ENCODE measurements around the gene PDE3A.
A peak's percentile ranks its signal among the peaks of the same experiment; 100 is the strongest.
"Not testable (repeated sequence)": the region's sequence is repeated elsewhere in the genome, so short reads cannot be mapped to it uniquely, and the experiment has no call there.

PDE3A gene

DNA sequence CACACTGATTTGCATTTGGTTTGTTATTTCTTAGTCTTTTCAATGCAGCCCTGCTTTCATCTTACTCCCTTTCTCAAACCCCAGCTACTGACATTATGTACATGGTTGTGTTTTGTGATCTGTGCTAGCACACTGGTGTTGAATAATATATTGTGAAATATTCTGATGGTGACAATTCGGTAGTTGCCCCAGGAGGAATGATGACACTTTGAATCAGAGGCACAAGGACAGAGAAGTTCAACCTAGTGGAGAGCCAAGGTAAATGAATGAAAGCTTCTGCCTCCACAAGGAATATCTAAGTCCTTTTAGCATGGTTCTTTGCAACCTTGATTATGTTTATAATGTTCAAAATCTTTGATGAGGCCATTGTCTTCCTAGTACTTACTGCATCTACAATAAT is 159.9 kb downstream of the PDE3A start:
- H3K9me3 ChIP-seq (ENCODE audit: severe bottlenecking) = no peaks in the 10 kb centered on the region
- H3K4me3 ChIP-seq (ENCODE audit: severe bottlenecking) = no peak overlapping the region
- ATAC-seq (ENCODE audit: low read depth) (no peak), DNase-seq (ENCODE audit: low spot score) (no peak)
- no peaks in the 10 kb centered on the region for H3K36me3 ChIP-seq (ENCODE audit: low read depth)
- no peaks in the 10 kb centered on the region for H3K27me3 ChIP-seq (ENCODE audit: insufficient read depth, poor library complexity, severe bottlenecking)
- no peak overlapping the region for H3K27ac ChIP-seq (ENCODE audit: poor library complexity, severe bottlenecking)
- no peaks in the 10 kb centered on the region for H3K4me1 ChIP-seq (ENCODE audit: insufficient read depth, poor library complexity, severe bottlenecking)
- TF ChIP-seq, protein P1, sequence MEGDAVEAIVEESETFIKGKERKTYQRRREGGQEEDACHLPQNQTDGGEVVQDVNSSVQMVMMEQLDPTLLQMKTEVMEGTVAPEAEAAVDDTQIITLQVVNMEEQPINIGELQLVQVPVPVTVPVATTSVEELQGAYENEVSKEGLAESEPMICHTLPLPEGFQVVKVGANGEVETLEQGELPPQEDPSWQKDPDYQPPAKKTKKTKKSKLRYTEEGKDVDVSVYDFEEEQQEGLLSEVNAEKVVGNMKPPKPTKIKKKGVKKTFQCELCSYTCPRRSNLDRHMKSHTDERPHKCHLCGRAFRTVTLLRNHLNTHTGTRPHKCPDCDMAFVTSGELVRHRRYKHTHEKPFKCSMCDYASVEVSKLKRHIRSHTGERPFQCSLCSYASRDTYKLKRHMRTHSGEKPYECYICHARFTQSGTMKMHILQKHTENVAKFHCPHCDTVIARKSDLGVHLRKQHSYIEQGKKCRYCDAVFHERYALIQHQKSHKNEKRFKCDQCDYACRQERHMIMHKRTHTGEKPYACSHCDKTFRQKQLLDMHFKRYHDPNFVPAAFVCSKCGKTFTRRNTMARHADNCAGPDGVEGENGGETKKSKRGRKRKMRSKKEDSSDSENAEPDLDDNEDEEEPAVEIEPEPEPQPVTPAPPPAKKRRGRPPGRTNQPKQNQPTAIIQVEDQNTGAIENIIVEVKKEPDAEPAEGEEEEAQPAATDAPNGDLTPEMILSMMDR (IDR thresholded peaks at IDR 0.05; ENCODE audit: poor library complexity, severe bottlenecking) = no peak

DNA sequence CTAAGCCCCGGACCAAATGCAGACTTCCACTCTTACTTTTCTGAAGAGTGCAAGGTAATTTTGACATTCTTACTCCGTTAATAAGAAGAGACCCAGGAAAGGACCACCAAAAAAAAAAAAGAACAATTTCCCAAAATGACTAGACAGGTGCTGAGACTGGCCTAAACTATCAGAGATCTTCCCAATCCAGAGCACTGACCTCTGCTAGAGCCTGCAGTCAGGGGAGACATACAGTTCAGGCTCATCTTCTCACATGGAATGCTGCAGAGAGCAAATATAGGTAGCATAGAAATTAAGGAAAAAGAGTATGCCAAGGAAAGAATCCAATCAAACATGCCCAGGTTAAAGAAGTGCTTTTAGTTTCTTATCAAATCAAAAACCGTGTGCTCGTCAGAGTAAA is 177.9 kb downstream of the PDE3A start:
- H3K9me3 ChIP-seq (ENCODE audit: severe bottlenecking) = no peaks in the 10 kb centered on the region
- no peak for ATAC-seq (ENCODE audit: low read depth)
- TF ChIP-seq, protein P1 (IDR thresholded peaks at IDR 0.05; ENCODE audit: poor library complexity, severe bottlenecking) = no peak

DNA sequence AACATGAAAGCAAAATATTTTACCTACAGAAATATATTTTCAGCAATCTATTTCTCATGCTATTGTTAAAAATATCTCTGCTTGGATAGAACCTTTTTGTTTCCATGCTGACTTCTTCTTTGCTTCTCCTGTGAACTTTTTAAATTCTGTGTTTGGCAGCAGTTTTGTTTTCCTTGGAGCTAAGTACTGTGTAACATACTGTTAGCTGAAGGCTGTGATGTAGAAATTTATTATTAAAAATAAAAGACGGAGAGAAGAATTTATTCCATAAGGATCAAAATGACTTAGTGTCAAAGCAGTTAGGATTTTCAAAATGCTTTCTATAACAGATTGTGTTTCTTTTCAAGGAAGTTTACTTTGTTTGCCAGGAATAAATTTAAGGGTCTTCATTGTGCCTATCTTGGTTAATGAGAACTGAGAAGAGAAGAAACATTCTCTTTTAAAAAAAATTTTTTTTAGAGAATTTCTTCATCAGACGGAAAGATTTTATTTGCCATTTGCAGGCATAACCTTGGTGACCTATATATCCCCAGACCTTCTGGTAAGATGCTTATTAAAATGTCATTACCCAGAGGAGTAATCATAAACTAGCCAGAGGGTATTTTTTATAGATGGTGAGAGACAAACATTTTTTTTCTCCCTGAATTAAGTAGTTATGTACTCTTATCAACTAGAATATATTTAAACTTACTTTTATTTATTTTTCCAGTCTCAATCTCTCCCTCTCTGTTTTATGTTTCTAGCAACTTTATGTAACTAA is 179.7 kb downstream of the PDE3A start:
- Histone ChIP-seq H3K36me3 (ENCODE audit: low read depth) (no peaks in the 10 kb centered on the region), H3K27me3 (ENCODE audit: insufficient read depth, poor library complexity, severe bottlenecking) (no peaks in the 10 kb centered on the region), H3K27ac (ENCODE audit: poor library complexity, severe bottlenecking) (no peak overlapping the region), H3K4me1 (ENCODE audit: insufficient read depth, poor library complexity, severe bottlenecking) (no peaks in the 10 kb centered on the region), H3K9me3 (ENCODE audit: severe bottlenecking) (no peaks in the 10 kb centered on the region), H3K4me3 (ENCODE audit: severe bottlenecking) (no peak overlapping the region)
- ATAC-seq (ENCODE audit: low read depth) (no peak), DNase-seq (ENCODE audit: low spot score) (no peak)
- TF ChIP-seq, protein P1 (IDR thresholded peaks at IDR 0.05; ENCODE audit: poor library complexity, severe bottlenecking) = no peak

More for the DNA sequence above, 177.9 kb downstream of the PDE3A start:
- Histone ChIP-seq H3K27ac (ENCODE audit: poor library complexity, severe bottlenecking) (no peak overlapping the region), H3K4me1 (ENCODE audit: insufficient read depth, poor library complexity, severe bottlenecking) (no peaks in the 10 kb centered on the region), H3K36me3 (ENCODE audit: low read depth) (no peaks in the 10 kb centered on the region), H3K27me3 (ENCODE audit: insufficient read depth, poor library complexity, severe bottlenecking) (no peaks in the 10 kb centered on the region), H3K4me3 (ENCODE audit: severe bottlenecking) (no peak overlapping the region)
- no peak for DNase-seq (ENCODE audit: low spot score)

DNA sequence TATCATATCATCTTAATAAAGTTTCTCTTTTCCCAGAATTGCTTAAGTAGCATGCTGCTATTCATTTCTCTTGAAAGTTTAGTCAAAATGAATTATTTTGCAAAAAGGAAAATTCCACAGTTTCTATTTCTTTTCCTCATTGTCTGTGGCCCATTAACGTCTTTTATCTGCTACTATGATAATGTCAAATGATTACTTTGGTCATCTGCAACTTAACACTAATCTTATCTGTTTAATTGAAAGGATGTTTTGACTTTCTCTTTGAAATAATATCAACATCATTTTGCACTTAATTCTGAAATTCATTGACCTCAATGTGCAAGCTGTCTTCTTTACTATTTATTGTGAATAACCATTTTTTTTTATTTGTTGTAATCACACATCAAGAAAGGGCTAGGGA is 180.3 kb downstream of the PDE3A start:
- TF ChIP-seq, protein P1 (IDR thresholded peaks at IDR 0.05; ENCODE audit: poor library complexity, severe bottlenecking) = no peak
- Histone ChIP-seq H3K36me3 (ENCODE audit: low read depth) (no peaks in the 10 kb centered on the region), H3K4me3 (ENCODE audit: severe bottlenecking) (no peak overlapping the region), H3K27me3 (ENCODE audit: insufficient read depth, poor library complexity, severe bottlenecking) (no peaks in the 10 kb centered on the region), H3K9me3 (ENCODE audit: severe bottlenecking) (no peaks in the 10 kb centered on the region), H3K4me1 (ENCODE audit: insufficient read depth, poor library complexity, severe bottlenecking) (no peaks in the 10 kb centered on the region), H3K27ac (ENCODE audit: poor library complexity, severe bottlenecking) (no peak overlapping the region)
- DNase-seq (ENCODE audit: low spot score) (no peak), ATAC-seq (ENCODE audit: low read depth) (no peak)

DNA sequence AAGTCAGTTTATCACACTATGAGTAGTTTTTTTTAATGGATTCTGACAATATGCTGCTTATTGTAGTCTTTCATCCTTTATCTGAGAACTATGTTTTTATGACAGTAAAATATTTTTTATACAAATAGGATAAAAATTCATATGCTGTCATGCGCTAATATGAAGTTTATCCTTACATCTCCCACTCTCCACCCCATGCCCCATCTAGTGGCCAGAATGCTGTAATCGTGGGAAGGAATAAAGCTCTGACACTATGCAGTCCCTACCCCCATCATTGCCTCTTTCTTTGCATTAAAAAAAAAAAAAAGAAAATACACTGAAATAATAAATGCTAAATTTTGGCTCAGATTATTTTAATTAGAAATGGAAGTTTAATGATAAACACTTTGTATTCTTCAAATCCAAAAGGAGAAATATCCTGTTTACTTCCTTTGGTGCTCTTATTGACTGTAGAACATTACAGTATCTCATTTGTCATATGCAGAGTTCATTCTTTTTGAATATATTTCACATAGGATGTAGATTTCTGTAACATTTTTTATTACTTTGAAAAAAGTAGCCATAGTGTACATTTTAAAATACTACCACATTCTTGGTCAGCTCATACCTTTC is 180.9 kb downstream of the PDE3A start:
- Histone ChIP-seq H3K9me3 (ENCODE audit: severe bottlenecking) (no peaks in the 10 kb centered on the region), H3K27me3 (ENCODE audit: insufficient read depth, poor library complexity, severe bottlenecking) (no peaks in the 10 kb centered on the region), H3K36me3 (ENCODE audit: low read depth) (no peaks in the 10 kb centered on the region), H3K27ac (ENCODE audit: poor library complexity, severe bottlenecking) (no peak overlapping the region), H3K4me1 (ENCODE audit: insufficient read depth, poor library complexity, severe bottlenecking) (no peaks in the 10 kb centered on the region), H3K4me3 (ENCODE audit: severe bottlenecking) (no peak overlapping the region)
- DNase-seq (ENCODE audit: low spot score) (no peak), ATAC-seq (ENCODE audit: low read depth) (no peak)
- TF ChIP-seq, protein P1 (IDR thresholded peaks at IDR 0.05; ENCODE audit: poor library complexity, severe bottlenecking) = peak; percentile 42

DNA sequence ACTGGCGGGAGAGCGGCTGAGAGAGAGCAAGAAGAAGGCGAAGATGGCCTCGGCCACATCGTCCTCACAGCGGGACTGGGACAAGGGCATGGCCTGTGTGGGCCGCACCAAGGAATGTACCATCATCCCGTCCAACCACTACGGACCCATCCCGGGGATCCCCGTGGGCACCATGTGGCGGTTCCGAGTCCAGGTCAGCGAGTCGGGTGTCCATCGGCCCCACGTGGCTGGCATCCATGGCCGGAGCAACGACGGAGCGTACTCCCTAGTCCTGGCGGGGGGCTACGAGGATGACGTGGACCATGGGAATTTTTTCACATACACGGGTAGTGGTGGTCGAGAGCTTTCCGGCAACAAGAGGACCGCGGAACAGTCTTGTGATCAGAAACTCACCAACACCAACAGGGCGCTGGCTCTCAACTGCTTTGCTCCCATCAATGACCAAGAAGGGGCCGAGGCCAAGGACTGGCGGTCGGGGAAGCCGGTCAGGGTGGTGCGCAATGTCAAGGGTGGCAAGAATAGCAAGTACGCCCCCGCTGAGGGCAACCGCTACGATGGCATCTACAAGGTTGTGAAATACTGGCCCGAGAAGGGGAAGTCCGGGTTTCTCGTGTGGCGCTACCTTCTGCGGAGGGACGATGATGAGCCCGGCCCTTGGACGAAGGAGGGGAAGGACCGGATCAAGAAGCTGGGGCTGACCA is 183.6 kb downstream of the PDE3A start:
- H3K27ac ChIP-seq (ENCODE audit: poor library complexity, severe bottlenecking); ATAC-seq (ENCODE audit: low read depth); H3K4me3 ChIP-seq (ENCODE audit: severe bottlenecking): not testable (repeated sequence)

More for the DNA sequence above, 183.6 kb downstream of the PDE3A start:
- H3K27me3 ChIP-seq (ENCODE audit: insufficient read depth, poor library complexity, severe bottlenecking); H3K4me1 ChIP-seq (ENCODE audit: insufficient read depth, poor library complexity, severe bottlenecking); H3K9me3 ChIP-seq (ENCODE audit: severe bottlenecking); H3K36me3 ChIP-seq (ENCODE audit: low read depth): not testable (repeated sequence)
- DNase-seq (ENCODE audit: low spot score) = peak; percentile 30
